Adrenal gland (tissue), 12 donors: ENCODE data around the gene SLC35E2B. TPM values are rescaled to one million over a fixed set of nuclear protein-coding genes. Genes with fewer than 3 reads are reported as not detected.
"Not testable (repeated sequence)": the region's sequence is repeated elsewhere in the genome, so short reads cannot be mapped to it uniquely, and the experiment has no call there.

Source experiments
- DNase-seq, 7 donors: peaks; one replicate each; pipeline ENCODE4 v3.0.0-alpha.2; 2019 to 2020
- H3K27ac ChIP-seq, 5 donors: fragments of 200-600 bp; sonication (generic) in 4 of 5; 1 replicate in 3 of 5; 2 replicates in 2 of 5; pipeline versions ENCODE4 v1.5.1 to v1.8.0; 2016 to 2020; ENCODE audit warnings: mild to moderate bottlenecking in 1 of 5
- H3K27me3 ChIP-seq: fragments of 200-600 bp; 2 replicates; pipeline ENCODE4 v1.8.0; 2021
- H3K36me3 ChIP-seq, 2 donors: fragments of 200-600 bp; replicated peaks in 1 of 2; 1 replicate in 1 of 2; 2 replicates in 1 of 2; pipeline versions ENCODE4 v1.5.1 to v1.8.0; 2018 to 2022
- H3K4me1 ChIP-seq, 2 donors: fragments of 200-600 bp; replicated peaks in 1 of 2; 1 replicate in 1 of 2; 2 replicates in 1 of 2; pipeline versions ENCODE4 v1.5.1 to v1.8.0; 2018 to 2021
- H3K4me3 ChIP-seq, 4 donors: fragments of 200-600 bp; sonication (generic) in 3 of 4; one replicate each; pipeline ENCODE4 v1.5.1; 2016 to 2018
- H3K9me3 ChIP-seq, 3 donors: fragments of 200-600 bp; sonication (generic) in 1 of 3; replicated peaks in 1 of 3; 1 replicate in 2 of 3; 2 replicates in 1 of 3; pipeline versions ENCODE4 v1.5.1 to v1.8.0; 2016 to 2021
- POLR2A ChIP-seq, 2 donors: fragments of 450-650 bp; IDR thresholded peaks; one replicate each; pipeline ENCODE4 v1.6.1; 2017; ENCODE audit warnings: antibody characterized with exemption in 2 of 2, mild to moderate bottlenecking in 2 of 2, moderate library complexity in 1 of 2
- WGBS, 4 donors: extraction: QIAGEN DNeasy Blood & Tissue Kit in 2 of 4; methylation state at CpG; one replicate each; pipeline versions ENCODE4 v1.1.5 to v1.1.7; 2013 to 2017; 5-methylcytosine and 5-hydroxymethylcytosine counted together
- intact Hi-C, 2 donors: fragments of 100-400 bp; cut with DNase I; formaldehyde crosslinking; loops; one replicate each; pipeline versions ENCODE4 v1.14.1 to v1.15.0; 2022 to 2023
- polyA plus RNA-seq, 3 donors: library from polyadenylated mRNA; stranded (reverse); fragments of 200-250 nt in 2 of 3; fragments of 350-450 nt in 1 of 3; fragmentation: Illumina TruSeq in 1 of 3; extraction: RNeasy Lipid Tissue Mini Kit (QIAGEN cat#74804) in 1 of 3; gene quantifications; one replicate each; pipeline ENCODE4 v1.2.3, GENCODE V29; 2013 to 2014
- total RNA-seq, 9 donors: library from RNA; depleted of rRNA in 4 of 9; stranded (reverse); fragments of >200 nt in 4 of 9; fragments of 120-200 nt in 1 of 9; fragmentation: NEBNext Ultra II Directional in 1 of 9; extraction: Animal tissue kit (Norgen Biotek cat#: 25700) in 1 of 9; gene quantifications; one replicate each; pipeline versions ENCODE4 v1.1.0 to v1.2.4, GENCODE V29; 2013 to 2023
- TF ChIP-seq, protein P1 (sequence below), 6 experiments: fragments of 450-650 bp in 4 of 6; fragments of 200-600 bp in 2 of 6; sonication (generic) in 1 of 6; IDR thresholded peaks; 1 replicate in 5 of 6; 2 replicates in 1 of 6; pipeline versions ENCODE4 v1.5.1 to v1.8.0; 2016 to 2021; ENCODE audit warnings: antibody characterized with exemption in 6 of 6, mild to moderate bottlenecking in 2 of 6, moderate library complexity in 1 of 6
- donor health status: healthy with polysubstance abuse.
- donor health status: Bipolar disorder and iron deficiency.
- donor health status: DM: yes; HTN: yes; CAD: no.
- donor health status: DM: no; HTN: no; CAD: no.
- donor health status: DM: no; HTN: no; CAD: no.
- donor health status: DM: yes; HTN: yes; CAD: no.

The SLC35E2B gene
- total and polyA plus RNA-seq, 12 donors, result 11.2 to 89.5 (median 48.3) TPM

DNA sequence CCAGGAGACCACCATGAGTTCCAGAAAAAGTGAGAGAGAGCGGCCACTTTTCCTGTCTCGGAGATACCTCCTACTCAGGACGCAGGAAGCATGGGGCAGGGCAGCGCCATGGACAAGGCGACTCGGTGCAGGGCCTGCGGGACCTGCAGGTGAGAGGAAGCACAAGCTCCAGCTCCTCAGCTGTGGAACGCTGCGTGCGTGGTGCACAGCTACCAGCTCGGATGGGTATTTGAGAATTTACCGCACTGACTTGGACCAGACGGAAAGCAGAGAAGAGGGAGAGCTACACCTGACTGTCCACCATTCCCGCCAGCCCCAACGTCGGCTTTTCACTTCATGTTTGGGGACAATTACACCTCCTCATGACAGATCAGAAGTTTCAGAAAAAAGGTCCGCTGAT is 39.8 kb upstream of the SLC35E2B start:
- Histone ChIP-seq H3K27me3 (no peaks in the 10 kb centered on the region), H3K36me3 (peaks cover 0 to 35% of the 10 kb centered on the region in 2 donors), H3K4me1 (peaks cover 0 to 4% of the 10 kb centered on the region in 2 donors), H3K9me3 (no peaks in the 10 kb centered on the region), H3K4me3 (no peak overlapping the region), H3K27ac (no peak overlapping the region)
- 86 to 96% (median 92%) methylated on average over 13 to 17 of the region's 17 CpGs for WGBS, 4 donors
- intact Hi-C loops, result no loop called here
- DNase-seq, result peak in 2 of 7 donors; percentile 21 to 43
- no peak for TF ChIP-seq POLR2A (IDR thresholded peaks at IDR 0.05)
- TF ChIP-seq, protein P1, sequence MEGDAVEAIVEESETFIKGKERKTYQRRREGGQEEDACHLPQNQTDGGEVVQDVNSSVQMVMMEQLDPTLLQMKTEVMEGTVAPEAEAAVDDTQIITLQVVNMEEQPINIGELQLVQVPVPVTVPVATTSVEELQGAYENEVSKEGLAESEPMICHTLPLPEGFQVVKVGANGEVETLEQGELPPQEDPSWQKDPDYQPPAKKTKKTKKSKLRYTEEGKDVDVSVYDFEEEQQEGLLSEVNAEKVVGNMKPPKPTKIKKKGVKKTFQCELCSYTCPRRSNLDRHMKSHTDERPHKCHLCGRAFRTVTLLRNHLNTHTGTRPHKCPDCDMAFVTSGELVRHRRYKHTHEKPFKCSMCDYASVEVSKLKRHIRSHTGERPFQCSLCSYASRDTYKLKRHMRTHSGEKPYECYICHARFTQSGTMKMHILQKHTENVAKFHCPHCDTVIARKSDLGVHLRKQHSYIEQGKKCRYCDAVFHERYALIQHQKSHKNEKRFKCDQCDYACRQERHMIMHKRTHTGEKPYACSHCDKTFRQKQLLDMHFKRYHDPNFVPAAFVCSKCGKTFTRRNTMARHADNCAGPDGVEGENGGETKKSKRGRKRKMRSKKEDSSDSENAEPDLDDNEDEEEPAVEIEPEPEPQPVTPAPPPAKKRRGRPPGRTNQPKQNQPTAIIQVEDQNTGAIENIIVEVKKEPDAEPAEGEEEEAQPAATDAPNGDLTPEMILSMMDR (IDR thresholded peaks at IDR 0.05), result no peak

GRCh38 chr1:1730870-1731269 is 38.3 kb upstream of the SLC35E2B start:
- TF ChIP-seq, protein P1 (IDR thresholded peaks at IDR 0.05), result no peak
- no peak for TF ChIP-seq POLR2A (IDR thresholded peaks at IDR 0.05)
- DNase-seq, result peak in 2 of 7 donors; percentile 9 to 42
- no peaks in the 10 kb centered on the region for H3K27me3 ChIP-seq
- no peak overlapping the region for H3K4me3 ChIP-seq
- H3K27ac ChIP-seq, result no peak overlapping the region
- H3K9me3 ChIP-seq, result no peaks in the 10 kb centered on the region
- 92 to 96% (median 94%) methylated on average over 8 to 17 of the region's 17 CpGs for WGBS, 4 donors
- H3K4me1 ChIP-seq, result peaks cover 0 to 4% of the 10 kb centered on the region in 2 donors
- intact Hi-C loops, result no loop called here
- H3K36me3 ChIP-seq, result peaks cover 0 to 35% of the 10 kb centered on the region in 2 donors

DNA sequence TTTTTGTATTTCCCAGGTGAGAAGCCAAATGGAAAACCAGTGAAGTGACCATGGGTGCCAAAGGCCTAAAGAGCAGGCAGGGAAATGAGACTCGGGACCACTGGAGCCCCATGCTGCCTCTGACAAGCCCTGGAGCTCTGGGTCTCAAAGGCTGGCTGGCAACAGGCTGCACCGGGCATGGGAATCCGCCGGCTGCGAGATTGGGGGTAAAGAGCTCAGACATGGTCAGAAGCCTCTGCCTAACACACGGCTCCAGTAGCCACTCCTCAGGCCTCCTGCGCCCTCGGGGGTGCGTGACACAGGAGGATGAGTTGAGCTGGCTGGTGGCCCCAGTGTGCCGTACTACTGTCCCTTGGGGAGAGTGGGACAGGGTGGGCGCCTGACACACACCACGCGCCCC is 37.6 kb upstream of the SLC35E2B start:
- DNase-seq, result peak in 2 of 7 donors; percentile 9 to 25
- 93% methylated on average over 10 of the region's 13 CpGs; no CpG with 5 or more reads in 3 of the 4 donors for WGBS, 4 donors
- not testable (repeated sequence) for H3K27ac ChIP-seq

GRCh38 chr1:1729116-1729816 is 36.7 kb upstream of the SLC35E2B start:
- intact Hi-C loops, H3K9me3 ChIP-seq, H3K4me3 ChIP-seq, H3K27me3 ChIP-seq, H3K4me1 ChIP-seq: not testable (repeated sequence)
- WGBS, 4 donors, result 88 to 92% (median 90%) methylated on average over 11 to 17 of the region's 18 CpGs
- Histone ChIP-seq H3K27ac (peak overlapping the region in 1 of 5 donors; percentile 8), H3K36me3 (peaks cover 0 to 30% of the 10 kb centered on the region in 2 donors)
- DNase-seq, result peak in 2 of 7 donors; percentile 13 to 46

More for the DNA sequence above, 37.6 kb upstream of the SLC35E2B start:
- peaks cover 0 to 33% of the 10 kb centered on the region in 2 donors for H3K36me3 ChIP-seq
- H3K9me3 ChIP-seq, H3K4me1 ChIP-seq, H3K4me3 ChIP-seq, H3K27me3 ChIP-seq, intact Hi-C loops: not testable (repeated sequence)

- H3K9me3 ChIP-seq, H3K27me3 ChIP-seq, H3K4me1 ChIP-seq, H3K4me3 ChIP-seq, intact Hi-C loops: not testable (repeated sequence)
- peak in 2 of 7 donors; percentile 13 to 49 for DNase-seq
- peaks cover 0 to 25% of the 10 kb centered on the region in 2 donors for H3K36me3 ChIP-seq
- peak overlapping the region in 2 of 5 donors; percentile 8 to 30 for H3K27ac ChIP-seq
- 55 to 67% (median 61%) methylated on average over 7 to 14 of the region's 14 CpGs for WGBS, 4 donors
These were observed 35.9 kb upstream of the SLC35E2B start for GRCh38 chr1:1728308-1729005.

DNA sequence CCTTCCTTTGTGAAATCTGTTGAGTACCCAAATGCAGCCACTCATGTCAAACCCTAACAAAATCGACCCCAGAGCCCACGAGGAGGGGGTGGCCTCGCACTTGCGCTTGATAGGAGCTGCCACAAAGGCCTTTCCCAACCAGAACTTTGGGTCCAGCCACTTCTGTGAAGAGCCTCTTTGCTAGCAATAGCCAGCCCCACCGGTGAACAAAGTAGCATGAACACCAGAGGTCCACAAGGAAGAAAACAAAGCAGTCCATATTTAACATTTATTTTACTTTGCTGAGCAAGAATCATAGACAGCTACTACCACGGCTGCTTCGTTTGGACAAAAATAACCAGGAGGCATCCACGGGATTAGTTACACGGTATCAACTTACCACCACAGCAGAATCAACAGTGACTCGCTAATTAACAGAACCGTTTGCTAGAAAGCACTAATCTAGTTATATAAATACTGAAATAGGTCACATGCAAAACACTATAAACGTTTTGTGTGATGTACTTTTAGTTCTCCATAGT is 34.6 kb upstream of the SLC35E2B start:
- peak in 1 of 7 donors; percentile 11 for DNase-seq
- H3K4me3 ChIP-seq, H3K9me3 ChIP-seq, H3K27me3 ChIP-seq, H3K27ac ChIP-seq, intact Hi-C loops, H3K4me1 ChIP-seq: not testable (repeated sequence)
- WGBS, 4 donors, result 84 to 95% (median 88%) methylated on average over 7 to 11 of the region's 12 CpGs
- H3K36me3 ChIP-seq, result peaks cover 0 to 13% of the 10 kb centered on the region in 2 donors

DNA sequence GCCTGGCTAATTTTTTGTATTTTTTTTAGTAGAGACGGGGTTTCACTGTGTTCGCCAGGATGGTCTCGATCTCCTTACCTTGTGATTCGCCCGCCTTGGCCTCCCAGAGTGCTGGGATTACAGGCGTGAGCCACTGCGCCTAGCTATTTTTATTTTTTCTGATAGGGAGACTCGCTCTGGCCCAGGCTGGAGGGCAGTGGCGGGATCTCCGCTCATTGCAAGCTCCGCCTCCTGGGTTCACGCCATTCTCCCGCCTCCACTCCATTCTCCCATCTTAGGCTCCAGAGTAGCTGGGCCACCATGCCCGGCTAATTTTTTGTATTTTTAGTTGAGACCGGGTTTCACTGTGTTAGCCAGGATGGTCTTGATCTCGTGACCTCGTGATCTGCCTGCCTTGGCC is 33.5 kb upstream of the SLC35E2B start:
- peak in 2 of 7 donors; percentile 27 to 49 for DNase-seq
- H3K9me3 ChIP-seq, H3K27ac ChIP-seq, intact Hi-C loops, H3K4me1 ChIP-seq, H3K4me3 ChIP-seq, H3K36me3 ChIP-seq, H3K27me3 ChIP-seq: not testable (repeated sequence)
- 93 to 95% (median 94%) methylated on average over 16 to 17 of the region's 17 CpGs for WGBS, 4 donors
